MM.1S (cell line): ENCODE data around the gene TMEM238.

Source experiments
- CTCF ChIP-seq: fragments of 300-600 bp; sonication (generic); IDR thresholded peaks from 2 replicates; pipeline ENCODE4 v1.5.1; 2016; ENCODE audit warnings: antibody characterized with exemption, low read length, mixed read lengths
- EZH2 ChIP-seq: fragments of 300-600 bp; sonication (generic); optimal IDR thresholded peaks from 2 replicates; pipeline ENCODE3; 2017; ENCODE audit warnings: low read depth, mild to moderate bottlenecking, antibody characterized with exemption, low read length, mixed read lengths

- TF ChIP-seq CTCF (no peak), EZH2 (no peak)
Measured at GRCh38 chr19:55392820-55393761, 9.0 kb upstream of the TMEM238 start.
